ENCODE measurements around the gene TNFAIP3.

DNA sequence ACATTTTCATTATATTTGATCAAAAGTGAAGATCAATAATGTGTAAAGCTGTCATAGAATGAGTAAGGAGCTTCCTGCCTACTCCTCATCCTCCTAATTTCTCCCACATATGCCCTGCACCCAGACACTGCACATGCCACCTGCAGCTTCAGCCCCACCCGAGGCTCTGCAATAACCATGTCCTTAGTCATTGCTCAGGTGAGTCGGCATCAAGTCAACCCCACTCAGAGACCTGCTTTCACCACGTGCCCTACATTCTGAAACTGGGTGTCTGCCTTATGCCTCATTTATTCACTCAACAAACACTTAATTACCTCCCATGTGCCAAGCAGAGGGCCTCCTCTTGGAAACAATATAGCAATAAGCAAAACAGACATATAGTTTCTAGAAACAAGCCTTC, 15.4 kb upstream of the TNFAIP3 start:
- TF ChIP-seq, protein P1, sequence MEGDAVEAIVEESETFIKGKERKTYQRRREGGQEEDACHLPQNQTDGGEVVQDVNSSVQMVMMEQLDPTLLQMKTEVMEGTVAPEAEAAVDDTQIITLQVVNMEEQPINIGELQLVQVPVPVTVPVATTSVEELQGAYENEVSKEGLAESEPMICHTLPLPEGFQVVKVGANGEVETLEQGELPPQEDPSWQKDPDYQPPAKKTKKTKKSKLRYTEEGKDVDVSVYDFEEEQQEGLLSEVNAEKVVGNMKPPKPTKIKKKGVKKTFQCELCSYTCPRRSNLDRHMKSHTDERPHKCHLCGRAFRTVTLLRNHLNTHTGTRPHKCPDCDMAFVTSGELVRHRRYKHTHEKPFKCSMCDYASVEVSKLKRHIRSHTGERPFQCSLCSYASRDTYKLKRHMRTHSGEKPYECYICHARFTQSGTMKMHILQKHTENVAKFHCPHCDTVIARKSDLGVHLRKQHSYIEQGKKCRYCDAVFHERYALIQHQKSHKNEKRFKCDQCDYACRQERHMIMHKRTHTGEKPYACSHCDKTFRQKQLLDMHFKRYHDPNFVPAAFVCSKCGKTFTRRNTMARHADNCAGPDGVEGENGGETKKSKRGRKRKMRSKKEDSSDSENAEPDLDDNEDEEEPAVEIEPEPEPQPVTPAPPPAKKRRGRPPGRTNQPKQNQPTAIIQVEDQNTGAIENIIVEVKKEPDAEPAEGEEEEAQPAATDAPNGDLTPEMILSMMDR (IDR thresholded peaks at IDR 0.05): no peak
- no peak for TF ChIP-seq EZH2 (IDR thresholded peaks at IDR 0.05; ENCODE audit: borderline replicate concordance, insufficient read depth, low read depth, low read length, poor library complexity, severe bottlenecking)
